Esophagus squamous epithelium (tissue), 4 donors: ENCODE results near the gene SLC12A7.

ENCODE experiments used
- CTCF ChIP-seq, 6 experiments: fragments of 450-650 bp in 4 of 6; fragments of 200-600 bp in 2 of 6; sonication (generic) in 2 of 6; IDR thresholded peaks; one replicate each; pipeline ENCODE4 v1.5.1; 2016 to 2019; ENCODE audit warnings: antibody characterized with exemption in 6 of 6, mild to moderate bottlenecking in 4 of 6, moderate library complexity in 4 of 6
- POLR2A ChIP-seq, 4 donors: fragments of 450-650 bp; IDR thresholded peaks; one replicate each; pipeline ENCODE4 v1.6.1; 2017; ENCODE audit warnings: antibody characterized with exemption in 4 of 4, mild to moderate bottlenecking in 4 of 4, moderate library complexity in 3 of 4

- TF ChIP-seq POLR2A (IDR thresholded peaks at IDR 0.05) = no peak
- no peak for TF ChIP-seq CTCF (IDR thresholded peaks at IDR 0.05)
Measured at GRCh38 chr5:1107167-1108022, 4.5 kb downstream of the SLC12A7 start.
